HG03108 (cell line): Measurements from ENCODE around the gene SCYL2.
"Not testable (repeated sequence)": the region's sequence is repeated elsewhere in the genome, so short reads cannot be mapped to it uniquely, and the experiment has no call there.

Source experiments
- ATAC-seq: cut with Tn5 transposase; IDR thresholded peaks from one replicate; pipeline ENCODE4 v1.9.1; 2021; ENCODE audit warnings: moderate library complexity; ENCODE audit not compliant: unreplicated experiment

Gene SCYL2, protein sequence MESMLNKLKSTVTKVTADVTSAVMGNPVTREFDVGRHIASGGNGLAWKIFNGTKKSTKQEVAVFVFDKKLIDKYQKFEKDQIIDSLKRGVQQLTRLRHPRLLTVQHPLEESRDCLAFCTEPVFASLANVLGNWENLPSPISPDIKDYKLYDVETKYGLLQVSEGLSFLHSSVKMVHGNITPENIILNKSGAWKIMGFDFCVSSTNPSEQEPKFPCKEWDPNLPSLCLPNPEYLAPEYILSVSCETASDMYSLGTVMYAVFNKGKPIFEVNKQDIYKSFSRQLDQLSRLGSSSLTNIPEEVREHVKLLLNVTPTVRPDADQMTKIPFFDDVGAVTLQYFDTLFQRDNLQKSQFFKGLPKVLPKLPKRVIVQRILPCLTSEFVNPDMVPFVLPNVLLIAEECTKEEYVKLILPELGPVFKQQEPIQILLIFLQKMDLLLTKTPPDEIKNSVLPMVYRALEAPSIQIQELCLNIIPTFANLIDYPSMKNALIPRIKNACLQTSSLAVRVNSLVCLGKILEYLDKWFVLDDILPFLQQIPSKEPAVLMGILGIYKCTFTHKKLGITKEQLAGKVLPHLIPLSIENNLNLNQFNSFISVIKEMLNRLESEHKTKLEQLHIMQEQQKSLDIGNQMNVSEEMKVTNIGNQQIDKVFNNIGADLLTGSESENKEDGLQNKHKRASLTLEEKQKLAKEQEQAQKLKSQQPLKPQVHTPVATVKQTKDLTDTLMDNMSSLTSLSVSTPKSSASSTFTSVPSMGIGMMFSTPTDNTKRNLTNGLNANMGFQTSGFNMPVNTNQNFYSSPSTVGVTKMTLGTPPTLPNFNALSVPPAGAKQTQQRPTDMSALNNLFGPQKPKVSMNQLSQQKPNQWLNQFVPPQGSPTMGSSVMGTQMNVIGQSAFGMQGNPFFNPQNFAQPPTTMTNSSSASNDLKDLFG

DNA sequence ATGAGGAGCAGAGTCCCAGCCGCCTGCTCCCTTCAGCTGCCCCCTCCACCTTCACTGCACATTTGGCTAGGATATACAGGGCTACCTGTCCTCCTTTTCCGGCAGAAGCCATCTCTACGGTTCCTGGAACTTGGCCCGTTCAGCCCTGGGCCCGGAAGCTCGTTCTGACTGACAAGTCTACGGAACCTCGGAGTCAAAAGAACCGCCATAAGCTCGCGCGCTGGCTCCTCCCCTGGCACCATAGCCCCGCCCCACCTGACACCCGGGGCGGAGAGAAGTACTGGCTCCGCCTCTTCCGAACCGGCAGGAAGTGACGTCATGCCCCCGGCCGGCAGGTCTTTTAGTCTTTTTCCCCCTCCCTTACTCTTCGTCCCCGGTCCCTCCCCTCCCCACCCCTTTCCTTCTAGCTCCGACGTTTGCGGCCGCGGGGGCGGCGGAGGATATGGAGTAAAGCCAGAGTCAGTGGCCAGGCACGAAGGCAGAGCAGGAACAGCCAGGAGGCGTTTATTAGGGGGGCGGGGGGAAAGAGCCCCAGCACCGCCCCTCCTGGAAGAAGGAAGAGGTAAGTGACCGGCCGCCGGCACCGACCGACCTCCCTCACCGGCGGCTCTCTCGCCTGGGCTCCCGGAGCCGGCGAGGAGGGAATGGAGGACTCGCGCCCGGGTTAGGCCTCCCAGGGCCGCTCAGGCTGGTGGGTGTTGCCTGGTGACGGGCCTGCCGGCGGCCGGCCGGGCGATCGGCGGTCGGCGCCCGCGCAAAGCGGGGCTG, at the start of gene SCYL2, which contains the start of gene DEPDC4:
Gene SCYL2 (plus strand): TSS at position 343 of the 768 bp plus-strand sequence. CDS start 15,794 bp downstream, outside the sequence.
Gene DEPDC4 (minus strand): TSS at position 245 of the 768 bp plus-strand sequence. CDS start 3 bp downstream, at position 242.
- peak; percentile 90 for ATAC-seq

DNA sequence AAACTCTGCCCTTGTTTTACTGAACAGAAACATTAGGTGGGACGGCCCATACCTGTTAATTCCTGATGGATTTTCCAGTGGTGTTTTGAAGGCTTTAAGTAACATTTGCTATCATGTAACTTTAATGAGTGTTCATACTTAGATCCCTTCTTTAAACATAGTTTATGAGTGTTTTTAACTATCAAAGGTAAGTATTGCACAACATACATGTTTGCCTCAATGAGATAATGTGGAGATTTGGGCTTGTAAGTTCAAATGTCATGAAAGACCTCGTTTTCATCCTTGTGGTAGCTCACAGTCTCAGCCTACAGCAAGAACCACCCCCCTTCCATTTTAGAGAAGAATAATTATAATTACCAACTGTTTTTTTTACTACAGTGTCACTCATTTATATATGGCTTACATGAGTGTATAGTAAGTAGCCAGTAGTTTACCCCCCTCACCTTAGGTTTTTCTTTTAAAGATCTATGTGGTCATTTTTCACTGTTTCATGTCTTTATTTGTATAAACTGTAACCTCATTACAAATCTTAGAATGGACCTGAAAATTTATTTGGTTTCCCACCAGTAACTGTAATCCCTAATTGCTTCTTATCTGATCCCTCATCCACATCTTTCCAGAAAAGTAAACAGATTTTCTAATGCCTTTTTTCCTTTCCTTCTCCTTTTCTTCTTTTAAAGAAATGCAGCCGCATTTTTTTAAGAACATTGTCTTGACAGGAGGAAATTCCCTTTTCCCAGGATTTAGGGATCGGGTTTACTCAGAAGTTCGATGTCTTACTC, 47.5 kb upstream of the SCYL2 start:
- ATAC-seq = no peak

DNA sequence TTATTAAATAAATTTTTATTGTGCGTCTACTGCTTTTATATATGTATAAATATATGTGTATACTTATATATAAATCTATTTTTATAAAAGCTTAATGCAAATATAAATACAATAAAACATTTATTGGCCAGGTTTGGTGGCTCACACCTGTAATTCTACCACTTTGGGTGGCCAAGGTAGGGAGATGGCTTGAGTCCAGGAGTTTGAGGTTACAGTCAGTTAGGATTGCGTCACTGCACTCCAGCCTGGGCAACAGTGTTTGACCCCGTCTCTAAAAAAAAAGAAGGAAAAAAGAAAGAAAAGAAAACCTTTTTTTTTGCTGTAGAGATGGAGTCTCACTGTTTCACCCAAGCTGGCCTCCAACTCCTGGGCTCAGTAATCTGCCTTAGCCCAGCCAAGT, 45.5 kb upstream of the SCYL2 start:
- no peak for ATAC-seq

DNA sequence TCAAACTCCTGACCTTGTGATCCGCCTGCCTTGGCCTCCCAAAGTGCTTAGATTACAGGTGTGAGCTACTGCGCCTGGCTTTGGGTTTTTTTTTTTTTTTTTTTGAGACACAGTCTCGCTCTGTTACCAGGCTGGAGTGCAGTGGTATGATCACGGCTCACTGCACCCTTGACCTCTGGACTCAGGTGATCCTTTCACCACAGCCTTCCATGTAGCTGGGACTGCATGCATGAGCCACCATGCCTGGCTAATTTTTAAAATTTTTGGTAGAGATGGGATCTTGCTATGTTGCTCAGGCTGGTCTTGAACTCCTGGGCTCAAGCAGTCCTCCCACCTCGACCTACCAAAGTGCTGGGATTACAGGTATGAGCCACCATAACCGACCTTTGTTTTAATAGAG, 44.8 kb upstream of the SCYL2 start:
- ATAC-seq = not testable (repeated sequence)

DNA sequence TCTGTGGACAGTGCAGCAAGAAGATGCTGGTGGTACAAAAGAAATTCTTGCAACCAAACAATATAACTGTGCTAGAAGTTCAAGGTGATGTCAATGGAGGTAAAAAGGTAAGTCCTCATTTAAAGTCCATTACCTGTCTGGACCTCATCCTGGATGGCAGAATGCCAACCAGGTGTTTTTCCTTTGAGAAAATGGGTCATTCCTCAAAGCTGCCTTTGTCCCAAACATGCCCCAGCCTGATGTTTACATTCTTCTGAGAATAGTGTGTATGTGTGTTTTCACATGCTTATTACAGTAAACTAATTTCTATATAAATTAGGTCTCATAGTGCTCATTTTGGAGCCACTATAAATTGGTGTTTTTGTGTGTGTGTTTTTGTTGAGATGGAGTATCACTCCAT, 41.5 kb upstream of the SCYL2 start:
- ATAC-seq = no peak

DNA sequence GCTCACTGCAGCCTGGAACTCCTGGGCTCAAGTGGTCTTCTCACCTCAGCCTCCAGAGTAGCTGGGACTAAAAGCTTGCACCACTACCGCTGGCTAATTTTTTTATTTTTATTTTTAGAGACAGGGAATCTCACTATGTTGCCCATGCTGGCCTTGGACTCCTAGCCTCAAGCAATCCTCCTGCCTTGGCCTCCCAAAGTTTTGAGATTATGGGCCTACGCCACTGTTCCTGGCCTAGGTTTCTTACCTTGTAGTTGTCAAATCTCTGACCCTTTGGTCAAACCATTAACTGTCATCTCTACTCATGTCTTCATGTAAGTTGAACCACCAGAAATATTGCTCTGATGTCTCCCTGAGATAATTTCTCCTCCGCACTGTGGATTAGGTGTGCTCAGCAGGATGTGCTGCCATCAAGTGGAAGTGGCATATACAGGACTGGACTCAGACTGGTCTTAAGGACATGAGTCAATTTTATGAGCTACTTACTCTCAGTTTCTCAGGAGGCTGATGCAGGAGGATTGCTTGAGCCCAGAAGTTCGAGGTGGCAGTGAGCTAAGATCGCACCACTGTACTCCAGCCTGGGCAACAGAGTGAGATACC, 37.8 kb upstream of the SCYL2 start:
- ATAC-seq = no peak

DNA sequence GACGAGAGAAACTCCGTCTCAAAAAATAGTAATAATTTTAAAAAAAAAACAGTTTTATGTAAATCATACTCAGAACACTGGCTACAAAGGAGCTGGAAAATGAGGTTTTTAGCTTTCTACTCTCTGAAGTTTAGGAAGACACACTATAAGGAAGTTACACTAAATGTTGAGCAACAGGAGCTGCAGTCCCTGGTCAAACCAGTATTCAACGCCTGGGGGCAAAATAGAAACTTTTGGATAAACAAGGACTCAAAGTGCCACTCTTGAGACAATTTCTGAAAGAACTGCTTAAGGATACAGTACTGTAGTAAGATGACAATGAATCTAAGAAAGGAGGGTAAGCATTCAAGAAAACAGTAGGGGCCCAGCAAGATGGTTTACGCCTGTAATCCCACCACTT, 37.1 kb upstream of the SCYL2 start:
- ATAC-seq = no peak

DNA sequence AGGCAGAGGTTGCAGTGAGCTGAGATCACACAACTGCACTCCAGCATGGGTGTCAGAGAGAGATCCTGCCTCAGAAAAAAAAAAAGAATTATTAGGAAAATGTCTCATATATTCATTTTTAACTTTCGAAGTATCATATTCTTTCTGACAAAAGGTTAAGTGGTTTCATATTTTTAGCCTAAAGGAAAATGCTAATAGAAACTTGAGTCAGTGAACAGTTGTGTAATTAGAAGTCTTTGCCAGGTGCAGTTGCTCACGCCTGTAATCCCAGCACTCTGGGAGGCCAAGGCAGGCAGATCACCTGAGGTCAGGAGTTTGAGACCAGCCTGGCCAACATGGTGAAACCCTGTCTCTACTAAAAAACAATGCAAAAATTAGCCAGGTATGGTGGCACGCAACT, 35.1 kb upstream of the SCYL2 start:
- ATAC-seq = not testable (repeated sequence)

DNA sequence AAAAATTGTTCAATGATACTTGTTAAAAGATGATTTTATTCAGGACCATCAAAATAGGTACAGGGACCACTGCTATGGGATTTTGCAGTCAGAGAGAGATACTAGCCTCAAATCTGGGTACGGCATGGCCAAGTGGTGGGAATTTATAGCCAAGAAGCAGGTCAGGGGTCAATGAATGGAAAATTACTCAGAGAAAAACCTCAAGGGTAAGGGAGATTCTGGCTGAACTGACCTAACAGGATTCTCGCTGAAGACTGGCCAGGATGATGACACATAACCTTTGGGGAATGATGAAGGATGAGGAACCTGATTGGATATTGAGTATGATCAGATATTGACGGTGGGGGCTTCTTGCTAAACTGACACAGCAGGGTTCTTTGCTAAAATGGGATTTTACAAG, 32.8 kb upstream of the SCYL2 start:
- ATAC-seq = no peak

DNA sequence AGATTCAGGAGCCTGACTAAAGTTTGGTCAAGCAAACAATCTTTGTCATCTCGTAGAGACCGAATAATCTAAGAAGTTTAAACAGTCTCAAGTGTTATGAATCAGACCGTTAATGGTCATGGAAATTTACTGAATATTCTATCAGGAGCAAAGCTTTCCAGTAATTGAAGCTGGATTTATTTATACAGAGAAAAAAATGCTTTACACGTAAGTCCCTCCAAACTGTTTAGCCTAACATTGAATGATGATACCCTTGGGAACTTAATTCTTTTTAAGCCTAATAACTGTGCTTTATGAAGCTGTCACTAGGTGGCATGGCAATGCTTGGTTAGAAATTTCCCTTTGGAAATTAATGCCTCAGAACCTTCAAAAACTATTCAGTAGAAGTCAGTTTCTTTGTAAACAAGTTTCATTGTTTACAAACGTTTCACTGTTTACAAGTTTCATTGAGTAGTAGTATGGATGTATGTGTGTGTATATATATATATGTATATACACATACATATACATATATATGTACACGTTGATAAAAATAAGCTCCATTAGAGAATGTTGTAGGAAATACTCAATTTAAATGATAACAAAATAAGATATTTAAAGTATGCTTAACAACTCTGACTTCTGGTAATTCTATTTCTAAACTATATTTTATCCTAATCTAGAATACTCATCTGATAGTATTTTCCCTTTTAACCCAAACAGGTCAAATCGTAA, 32.2 kb upstream of the SCYL2 start:
- ATAC-seq = no peak

DNA sequence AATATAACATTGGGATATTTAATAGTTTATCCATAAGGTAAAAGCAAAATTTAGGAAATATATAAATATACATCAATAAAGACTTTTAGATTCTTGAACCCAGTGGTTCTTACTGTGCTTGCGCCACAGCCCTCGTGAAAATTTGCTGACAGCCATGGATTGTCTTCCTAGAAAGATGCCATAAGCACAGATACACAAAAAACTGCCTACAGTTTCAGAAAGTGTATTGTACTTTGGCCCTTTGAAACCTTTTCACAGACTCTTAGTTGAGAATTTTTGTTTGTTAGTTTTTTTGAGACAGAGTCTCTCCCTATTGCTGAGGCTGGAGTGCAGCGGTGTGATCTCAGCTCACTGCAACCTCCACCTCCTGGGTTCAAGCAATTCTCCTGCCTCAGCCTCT, 28.2 kb upstream of the SCYL2 start:
- no peak for ATAC-seq

DNA sequence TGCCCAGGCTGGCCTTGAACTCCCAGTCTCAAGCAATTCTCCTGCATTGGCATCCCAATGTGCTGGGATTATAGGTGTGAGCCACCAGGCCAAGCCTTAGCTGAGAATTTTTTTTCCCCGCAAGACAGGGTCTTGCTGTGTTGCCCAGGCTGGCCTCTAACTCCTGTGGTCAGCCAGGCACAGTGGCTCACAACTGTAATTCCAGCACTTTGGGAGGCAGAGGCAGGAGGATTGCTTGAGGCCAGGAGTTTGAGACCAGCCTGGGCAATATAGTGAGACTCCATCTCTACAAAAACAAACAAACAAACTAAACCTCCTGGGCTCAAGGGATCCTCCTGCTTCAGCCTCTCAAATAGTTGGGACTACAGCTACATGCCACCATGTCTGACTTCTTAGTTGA, 27.4 kb upstream of the SCYL2 start:
- no peak for ATAC-seq

DNA sequence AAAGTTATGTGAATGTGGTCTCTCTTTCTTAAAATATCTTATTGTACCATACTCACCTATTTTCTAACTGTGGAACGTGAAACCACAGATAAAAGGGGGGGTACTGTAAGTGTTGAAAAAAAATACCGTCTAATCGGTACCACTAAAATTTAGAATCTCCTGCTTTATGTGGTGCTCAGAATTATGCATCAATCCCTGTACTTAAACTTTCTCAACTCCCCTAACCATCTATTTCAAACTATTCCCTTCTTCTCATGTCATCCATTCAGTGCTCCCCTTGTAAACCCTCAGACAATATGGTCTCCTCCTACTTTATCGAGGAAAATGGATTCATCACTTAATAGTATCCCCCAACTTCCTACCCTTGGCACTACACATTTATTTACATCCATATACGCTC, 23.8 kb upstream of the SCYL2 start:
- ATAC-seq = no peak

DNA sequence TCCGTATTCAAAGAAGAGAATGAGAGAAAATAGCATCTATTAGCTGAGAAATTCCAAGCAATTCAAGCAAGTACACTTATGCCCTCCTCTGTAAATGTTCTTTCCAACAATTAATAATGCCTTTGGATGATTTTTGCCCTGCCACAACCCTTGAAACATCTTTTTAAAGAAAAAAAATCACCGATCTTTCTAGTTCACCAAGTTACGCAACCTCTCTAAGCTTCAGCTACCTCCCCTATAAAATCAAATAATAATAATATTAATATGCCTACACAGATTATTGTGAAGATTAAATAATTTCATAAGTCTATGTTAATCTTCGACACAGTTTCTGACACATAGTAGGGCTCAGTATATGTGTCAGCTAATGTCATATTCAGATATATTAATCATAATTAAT, 19.2 kb upstream of the SCYL2 start:
- ATAC-seq = no peak

DNA sequence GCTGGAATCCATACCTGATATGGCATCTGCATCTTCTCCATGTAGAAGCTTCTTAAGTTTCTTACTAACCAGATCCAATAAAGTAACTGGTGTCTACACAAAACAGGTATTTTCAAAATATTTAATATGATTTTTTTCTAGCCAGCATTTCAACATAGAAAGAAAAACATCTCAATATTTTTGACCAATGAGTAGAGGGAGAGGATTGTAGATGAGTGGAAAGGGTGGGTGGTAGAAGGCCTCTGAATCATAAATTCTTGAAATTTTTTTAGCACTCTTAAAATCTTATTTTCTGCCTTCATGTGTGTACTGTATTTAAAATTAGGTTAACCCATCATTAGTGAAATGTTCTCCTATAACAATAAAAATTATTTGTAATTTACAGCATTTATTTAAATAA, 18.1 kb upstream of the SCYL2 start:
- ATAC-seq = no peak

DNA sequence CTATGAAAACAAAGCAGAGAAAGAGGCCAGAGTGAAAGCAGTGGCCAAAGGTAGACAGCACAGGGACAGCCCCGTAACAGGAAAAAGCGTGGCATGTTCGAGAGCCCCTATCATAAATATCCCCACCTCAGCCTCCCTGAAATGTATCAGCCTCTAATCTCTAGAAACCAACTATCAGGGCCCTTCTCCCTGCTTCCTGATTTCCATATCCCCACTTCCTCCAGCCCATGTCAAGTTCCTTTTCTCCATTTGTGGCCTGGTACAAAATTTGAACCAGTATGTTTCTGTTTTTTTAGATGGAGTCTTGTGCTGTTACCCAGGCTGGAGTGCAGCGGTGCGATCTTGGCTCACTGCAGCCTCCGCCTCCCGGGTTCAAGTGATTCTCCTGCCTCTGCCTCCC, 17.0 kb upstream of the SCYL2 start:
- no peak for ATAC-seq

DNA sequence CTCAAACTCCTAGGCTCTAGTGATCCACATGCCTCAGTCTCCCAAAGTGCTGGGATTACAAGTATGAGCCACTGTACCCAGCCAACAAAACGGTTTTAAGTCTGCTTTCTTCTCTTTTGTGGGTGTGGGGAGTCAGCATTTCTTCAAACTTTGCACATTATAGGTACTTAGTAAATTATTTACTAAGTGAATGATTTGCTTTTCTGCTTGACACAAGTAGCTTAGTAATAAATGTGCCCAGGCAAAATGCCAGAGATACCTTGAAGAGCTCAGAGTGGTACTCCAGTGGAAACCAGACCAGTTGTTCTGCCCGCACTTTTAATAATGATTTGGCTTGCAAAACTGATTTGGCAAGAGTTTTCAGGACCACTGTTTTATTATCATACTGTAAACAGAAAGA, 15.1 kb upstream of the SCYL2 start:
- ATAC-seq = no peak

DNA sequence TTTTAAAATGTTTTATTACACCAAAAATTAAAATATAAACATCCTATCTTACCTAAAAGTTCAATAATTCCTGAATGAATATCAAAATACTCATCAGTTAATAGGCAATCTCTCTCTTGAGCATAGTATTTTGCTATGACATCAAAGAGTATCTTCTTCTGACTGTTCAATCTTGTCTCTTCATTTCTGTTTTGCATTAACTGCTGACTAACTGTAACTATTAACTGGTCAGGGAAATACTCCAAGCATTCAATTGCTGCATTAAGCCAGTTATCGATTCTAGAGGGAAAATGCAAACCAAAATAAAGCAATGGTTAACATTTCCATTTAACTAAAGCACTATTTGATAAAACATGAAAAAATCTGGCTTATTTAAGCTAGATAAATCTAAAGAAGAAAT, 13.5 kb upstream of the SCYL2 start:
- ATAC-seq = no peak

DNA sequence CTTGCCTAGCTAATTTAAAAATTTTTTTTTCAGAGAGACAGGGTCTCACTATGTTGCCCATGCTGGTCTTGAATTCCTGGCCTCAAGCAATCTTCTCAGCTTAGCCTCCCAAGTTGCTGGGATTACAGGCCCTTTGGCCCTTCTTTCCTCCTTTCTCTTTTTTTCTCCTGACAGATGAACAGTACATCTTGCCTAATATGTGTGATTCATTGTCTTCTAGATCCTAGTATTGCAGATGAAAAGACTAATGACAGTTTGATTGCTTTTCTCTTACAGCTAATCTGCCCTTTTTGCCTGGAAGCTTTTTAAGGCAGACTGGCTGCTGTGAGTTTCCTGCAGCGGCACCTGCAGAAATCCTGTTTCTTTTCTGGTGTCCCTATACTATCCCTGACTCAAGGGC, 12.1 kb upstream of the SCYL2 start:
- ATAC-seq = no peak
